Measurements from ENCODE around the gene IFNB1. TPM values are rescaled to one million over a fixed set of nuclear protein-coding genes. Genes with fewer than 3 reads are reported as not detected.

The IFNB1 gene
- total RNA-seq, 1 donor = under 0.01 TPM

- no peak for DNase-seq (ENCODE audit: low read depth in 2 of 3, low spot score in 2 of 3)
These were observed 6.8 kb downstream of the IFNB1 start for GRCh38 chr9:21070906-21071305.

- peak in 2 of 3 donors; percentile 26 to 44 for DNase-seq (ENCODE audit: low read depth in 2 of 3, low spot score in 2 of 3)
These were observed 7.6 kb downstream of the IFNB1 start for GRCh38 chr9:21070171-21070571.

GRCh38 chr9:21060919-21061561 is 16.7 kb downstream of the IFNB1 start:
- peak in 2 of 3 donors; percentile 20 to 30 for DNase-seq (ENCODE audit: low read depth in 2 of 3, low spot score in 2 of 3)

GRCh38 chr9:21056931-21057330 is 20.8 kb downstream of the IFNB1 start:
- DNase-seq (ENCODE audit: low read depth in 2 of 3, low spot score in 2 of 3) = no peak

- peak in 1 of 3 donors; percentile 18 for DNase-seq (ENCODE audit: low read depth in 2 of 3, low spot score in 2 of 3)
These were observed 23.9 kb downstream of the IFNB1 start for GRCh38 chr9:21053851-21054250.

- DNase-seq (ENCODE audit: low read depth in 2 of 3, low spot score in 2 of 3) = peak in 2 of 3 donors; percentile 36 to 70
These were observed 30.5 kb downstream of the IFNB1 start for GRCh38 chr9:21047281-21047691.

GRCh38 chr9:21043841-21044240 is 33.9 kb downstream of the IFNB1 start:
- no peak for DNase-seq (ENCODE audit: low read depth in 2 of 3, low spot score in 2 of 3)

GRCh38 chr9:21042466-21042865 is 35.3 kb downstream of the IFNB1 start:
- no peak for DNase-seq (ENCODE audit: low read depth in 2 of 3, low spot score in 2 of 3)

GRCh38 chr9:21039302-21039701 is 38.4 kb downstream of the IFNB1 start:
- no peak for DNase-seq (ENCODE audit: low read depth in 2 of 3, low spot score in 2 of 3)

- DNase-seq (ENCODE audit: low read depth in 2 of 3, low spot score in 2 of 3) = no peak
These were observed 40.5 kb downstream of the IFNB1 start for GRCh38 chr9:21037278-21037677.

- no peak for DNase-seq (ENCODE audit: low read depth in 2 of 3, low spot score in 2 of 3)
These were observed 45.9 kb downstream of the IFNB1 start for GRCh38 chr9:21031808-21032183.

- peak; percentile 48 to 75 (median 66) for DNase-seq (ENCODE audit: low read depth in 2 of 3, low spot score in 2 of 3)
These were observed 46.5 kb downstream of the IFNB1 start, which contains the start of gene HACD4 for GRCh38 chr9:21031091-21031807. HACD4 (minus strand) TSS chr9:21031640; CDS start chr9:21031590, 50 bp downstream.

GRCh38 chr9:21030389-21031035 is 47.2 kb downstream of the IFNB1 start:
- DNase-seq (ENCODE audit: low read depth in 2 of 3, low spot score in 2 of 3) = peak in 2 of 3 donors; percentile 68 to 73

- no peak for DNase-seq (ENCODE audit: low read depth in 2 of 3, low spot score in 2 of 3)
These were observed 48.1 kb downstream of the IFNB1 start for GRCh38 chr9:21029661-21030060.

- DNase-seq (ENCODE audit: low read depth in 2 of 3, low spot score in 2 of 3) = no peak
These were observed 49.3 kb downstream of the IFNB1 start for GRCh38 chr9:21028466-21028865.

GRCh38 chr9:21027295-21027694 is 50.4 kb downstream of the IFNB1 start:
- no peak for DNase-seq (ENCODE audit: low read depth in 2 of 3, low spot score in 2 of 3)

Small RNA genes lying within 50 kb of the gene (small RNA-seq; reads per million reads assigned to genes)
- not detected for gene IFNWP4

Other genes starting within 250 kb of the IFNB1 start
- gene HACD4, start 46.3 kb downstream of the IFNB1 start, total RNA-seq = 18.9 TPM
- not detected for gene IFNW1, start 63.9 kb upstream of the IFNB1 start, total RNA-seq
- gene IFNA21, start 88.7 kb upstream of the IFNB1 start, total RNA-seq = not detected
- gene IFNA4, start 109.6 kb upstream of the IFNB1 start, total RNA-seq = not detected
- not detected for gene IFNA7, start 124.3 kb upstream of the IFNB1 start, total RNA-seq
- gene IFNA10, start 129.2 kb upstream of the IFNB1 start, total RNA-seq = not detected
- not detected for gene IFNA16, start 139.4 kb upstream of the IFNB1 start, total RNA-seq
- gene IFNA17, start 150.3 kb upstream of the IFNB1 start, total RNA-seq = not detected
- gene IFNA14, start 162.1 kb upstream of the IFNB1 start, total RNA-seq = not detected
- not detected for gene IFNA5, start 227.4 kb upstream of the IFNB1 start, total RNA-seq